HG02938 (cell line): ENCODE measurements around the gene PRKCD.

Experiments
- ATAC-seq: cut with Tn5 transposase; IDR thresholded peaks from one replicate; pipeline ENCODE4 v1.9.1; 2021; ENCODE audit warnings: mild to moderate bottlenecking, moderate library complexity; ENCODE audit not compliant: unreplicated experiment

The PRKCD gene

GRCh38 chr3:53188136-53188685 is 27.2 kb downstream of the PRKCD start:
- no peak for ATAC-seq

- no peak for ATAC-seq
Measured at GRCh38 chr3:53188720-53189119, 27.7 kb downstream of the PRKCD start.

GRCh38 chr3:53189276-53189675 is 28.3 kb downstream of the PRKCD start:
- no peak for ATAC-seq

GRCh38 chr3:53190659-53191058 is 29.6 kb downstream of the PRKCD start:
- no peak for ATAC-seq

- ATAC-seq = no peak
Measured at GRCh38 chr3:53191836-53192480, 30.9 kb downstream of the PRKCD start.

GRCh38 chr3:53192608-53193007 is 31.6 kb downstream of the PRKCD start:
- ATAC-seq = no peak

GRCh38 chr3:53193466-53194209 is 32.6 kb downstream of the PRKCD start:
- ATAC-seq = no peak

- ATAC-seq = no peak
Measured at GRCh38 chr3:53194210-53195065, 33.4 kb downstream of the PRKCD start.

- no peak for ATAC-seq
Measured at GRCh38 chr3:53195066-53195450, 34.0 kb downstream of the PRKCD start.

- ATAC-seq = no peak
Measured at GRCh38 chr3:53195602-53196574, 34.9 kb downstream of the PRKCD start.

GRCh38 chr3:53196575-53197407 is 35.8 kb downstream of the PRKCD start:
- ATAC-seq = no peak

- ATAC-seq = no peak
Measured at GRCh38 chr3:53198256-53198977, 37.4 kb downstream of the PRKCD start.

GRCh38 chr3:53198996-53199395 is 38.0 kb downstream of the PRKCD start:
- ATAC-seq = no peak

- ATAC-seq = no peak
Measured at GRCh38 chr3:53199834-53200233, 38.8 kb downstream of the PRKCD start.

- ATAC-seq = no peak
Measured at GRCh38 chr3:53200501-53201498, 39.8 kb downstream of the PRKCD start.

- ATAC-seq = no peak
Measured at GRCh38 chr3:53202331-53203015, 41.5 kb downstream of the PRKCD start.
